A549 (cell line): ENCODE measurements around the gene OR8G1.

Source experiments
- KDM5A ChIP-seq: fragments of 200-600 bp; sonication (generic); IDR thresholded peaks from 2 replicates; pipeline ENCODE4 v1.6.1; 2016; ENCODE audit warnings: antibody characterized with exemption, mild to moderate bottlenecking
- TF ChIP-seq, protein P1 (sequence below): fragments of >200 bp; sonication (Bioruptor Twin); formaldehyde crosslinking; IDR thresholded peaks from 3 replicates; pipeline ENCODE4 v1.5.1; 2016

DNA sequence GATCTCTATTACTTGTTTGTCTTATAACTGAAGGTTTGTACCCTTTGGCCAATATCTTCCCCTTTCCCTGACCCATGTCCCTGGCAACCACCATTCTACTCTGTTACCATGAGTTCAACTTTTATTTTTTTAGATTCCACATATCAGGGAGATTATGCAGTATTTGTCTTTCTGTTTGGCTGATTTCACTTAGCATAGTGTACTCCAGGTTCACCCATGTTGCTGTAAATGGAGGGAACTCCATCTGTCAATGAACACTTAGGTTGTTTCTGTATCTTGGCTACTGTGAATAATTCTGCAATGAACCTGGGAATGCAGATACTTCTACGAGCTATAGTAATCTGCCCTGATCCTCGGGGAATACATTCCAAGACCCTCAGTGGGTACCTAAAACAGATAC is 42.9 kb upstream of the OR8G1 start:
- TF ChIP-seq, protein P1, sequence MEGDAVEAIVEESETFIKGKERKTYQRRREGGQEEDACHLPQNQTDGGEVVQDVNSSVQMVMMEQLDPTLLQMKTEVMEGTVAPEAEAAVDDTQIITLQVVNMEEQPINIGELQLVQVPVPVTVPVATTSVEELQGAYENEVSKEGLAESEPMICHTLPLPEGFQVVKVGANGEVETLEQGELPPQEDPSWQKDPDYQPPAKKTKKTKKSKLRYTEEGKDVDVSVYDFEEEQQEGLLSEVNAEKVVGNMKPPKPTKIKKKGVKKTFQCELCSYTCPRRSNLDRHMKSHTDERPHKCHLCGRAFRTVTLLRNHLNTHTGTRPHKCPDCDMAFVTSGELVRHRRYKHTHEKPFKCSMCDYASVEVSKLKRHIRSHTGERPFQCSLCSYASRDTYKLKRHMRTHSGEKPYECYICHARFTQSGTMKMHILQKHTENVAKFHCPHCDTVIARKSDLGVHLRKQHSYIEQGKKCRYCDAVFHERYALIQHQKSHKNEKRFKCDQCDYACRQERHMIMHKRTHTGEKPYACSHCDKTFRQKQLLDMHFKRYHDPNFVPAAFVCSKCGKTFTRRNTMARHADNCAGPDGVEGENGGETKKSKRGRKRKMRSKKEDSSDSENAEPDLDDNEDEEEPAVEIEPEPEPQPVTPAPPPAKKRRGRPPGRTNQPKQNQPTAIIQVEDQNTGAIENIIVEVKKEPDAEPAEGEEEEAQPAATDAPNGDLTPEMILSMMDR, result no peak
- TF ChIP-seq KDM5A, result no peak
